ENCODE results near the gene IFNAR1.

DNA sequence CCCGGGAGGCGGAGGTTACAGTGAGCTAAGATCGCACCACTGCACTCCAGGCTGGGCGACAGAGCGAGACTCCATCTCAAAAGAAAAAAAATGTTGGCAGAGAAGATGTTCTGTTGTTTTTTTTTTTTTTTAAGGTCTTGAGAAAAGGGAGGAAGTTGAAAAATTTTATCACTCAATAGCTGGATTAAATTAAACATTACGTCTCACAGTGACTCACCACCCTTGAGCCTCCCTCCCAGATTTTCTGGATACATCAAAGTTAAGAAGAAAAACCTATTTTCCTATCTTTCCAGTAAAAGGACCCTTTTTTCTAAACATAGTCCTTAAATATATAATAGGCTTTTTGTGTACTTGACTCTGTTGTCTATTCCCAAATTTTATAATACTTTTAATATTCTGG, 35.5 kb downstream of the IFNAR1 start:
- no peak for TF ChIP-seq POLR2A (IDR thresholded peaks at IDR 0.05; ENCODE audit: low read length)
- no peak for TF ChIP-seq GATA1 (IDR thresholded peaks at IDR 0.05; ENCODE audit: low read depth, low read length)

Data from erythroblast (primary cell).